ENCODE results near the gene PANX2. TPM values are rescaled to one million over a fixed set of nuclear protein-coding genes. Genes with fewer than 3 reads are reported as not detected.

The PANX2 gene
- total and polyA plus RNA-seq, 2 of the 13 experiments (the other 11 are each of a cell fraction or from before 2014, with no cell fraction given), result 0.15 to 1.1 TPM

DNA sequence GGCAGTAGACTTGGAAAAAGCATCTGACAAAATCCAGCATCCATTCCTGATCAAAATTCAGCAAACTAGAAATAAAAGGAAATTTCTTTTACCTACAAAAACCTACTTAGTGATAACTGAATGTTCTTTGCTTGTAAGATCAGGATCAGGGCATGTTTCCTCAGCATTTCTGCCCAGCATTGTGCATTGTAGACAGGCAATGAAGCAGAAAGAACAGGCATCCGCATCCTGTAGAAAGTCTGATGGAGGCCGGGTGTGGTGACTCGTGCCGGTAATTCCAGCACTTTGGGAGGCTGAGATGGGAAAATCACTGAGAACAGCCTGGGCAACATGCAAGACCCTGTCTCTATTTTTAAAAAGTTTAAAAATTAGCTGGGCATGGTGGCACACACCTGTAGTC, 32.5 kb upstream of the PANX2 start:
- POLR2A ChIA-PET, result no interaction called here
- ATAC-seq (no peak), DNase-seq (ENCODE audit: low spot score) (no peak), FAIRE-seq (no peak)
- H3K27ac ChIP-seq (ENCODE audit: extremely low read length, insufficient read depth, low read length), result no peak overlapping the region
- no peaks in the 10 kb centered on the region for H3K79me2 ChIP-seq (ENCODE audit: insufficient read depth, low read length)
- peaks cover 0 to 12% of the 10 kb centered on the region in 2 experiments for H3K27me3 ChIP-seq (ENCODE audit: control insufficient read depth in 1 of 2, insufficient read depth in 2 of 2, low read length in 2 of 2)
- in situ Hi-C loops (cut with HindIII; ENCODE audit: extremely low pct_ligation_motif_present, low pct_unique_long_range_greater_than_20kb), result no loop called here
- BruUV-seq (replicated peaks), result no TSS peak
- peaks cover 55% of the 10 kb centered on the region for H3K4me1 ChIP-seq (ENCODE audit: insufficient read depth, low read length)
- no peaks in the 10 kb centered on the region for H3K36me3 ChIP-seq (replicated peaks in 1 of 2; ENCODE audit: control insufficient read depth in 1 of 2, insufficient read depth in 2 of 2, low read length in 2 of 2)
- H3K9me3 ChIP-seq (ENCODE audit: low read length), result no peaks in the 10 kb centered on the region
- no peaks in the 10 kb centered on the region for H4K20me1 ChIP-seq (ENCODE audit: insufficient read depth, low read length)
- no peak overlapping the region for H2AFZ ChIP-seq (ENCODE audit: low read length)
- H3K4me2 ChIP-seq (ENCODE audit: low read depth, low read length), result no peak overlapping the region
- CTCF ChIA-PET (ENCODE audit: low intra/inter-chr PET ratio, low total read pairs), result no interaction called here
- WGBS (ENCODE audit: low lambda C conversion rate), result 62% methylated on average over 4 of the region's 4 CpGs
- no peak overlapping the region for H3K9ac ChIP-seq (ENCODE audit: insufficient read depth, low read depth, low read length)
- intact Hi-C loops (cut with micrococcal nuclease; ENCODE audit: unreplicated experiment), result no loop called here
- H3K4me3 ChIP-seq (replicated peaks in 1 of 3; ENCODE audit: insufficient read depth in 1 of 3, low read depth in 2 of 3, low read length in 3 of 3), result no peak overlapping the region
- TF ChIP-seq REL (CRISPR knock-in tag; conservative IDR thresholded peaks at IDR 0.05) (no peak), NAIF1 (CRISPR knock-in tag; IDR thresholded peaks at IDR 0.05; ENCODE audit: borderline replicate concordance) (no peak), TCF7L2 (IDR thresholded peaks at IDR 0.05; ENCODE audit: low read depth, low read length) (no peak), SSRP1 (CRISPR knock-in tag; IDR thresholded peaks at IDR 0.05) (no peak), SNAPC4 (CRISPR knock-in tag; IDR thresholded peaks at IDR 0.05) (no peak), ZNF746 (CRISPR knock-in tag; IDR thresholded peaks at IDR 0.05) (no peak), ETS1 (CRISPR knock-in tag; IDR thresholded peaks at IDR 0.05) (no peak), TERF1 (CRISPR knock-in tag; IDR thresholded peaks at IDR 0.05) (no peak), ZNF234 (CRISPR knock-in tag; conservative IDR thresholded peaks at IDR 0.05) (no peak)
- TF ChIP-seq, protein P1, sequence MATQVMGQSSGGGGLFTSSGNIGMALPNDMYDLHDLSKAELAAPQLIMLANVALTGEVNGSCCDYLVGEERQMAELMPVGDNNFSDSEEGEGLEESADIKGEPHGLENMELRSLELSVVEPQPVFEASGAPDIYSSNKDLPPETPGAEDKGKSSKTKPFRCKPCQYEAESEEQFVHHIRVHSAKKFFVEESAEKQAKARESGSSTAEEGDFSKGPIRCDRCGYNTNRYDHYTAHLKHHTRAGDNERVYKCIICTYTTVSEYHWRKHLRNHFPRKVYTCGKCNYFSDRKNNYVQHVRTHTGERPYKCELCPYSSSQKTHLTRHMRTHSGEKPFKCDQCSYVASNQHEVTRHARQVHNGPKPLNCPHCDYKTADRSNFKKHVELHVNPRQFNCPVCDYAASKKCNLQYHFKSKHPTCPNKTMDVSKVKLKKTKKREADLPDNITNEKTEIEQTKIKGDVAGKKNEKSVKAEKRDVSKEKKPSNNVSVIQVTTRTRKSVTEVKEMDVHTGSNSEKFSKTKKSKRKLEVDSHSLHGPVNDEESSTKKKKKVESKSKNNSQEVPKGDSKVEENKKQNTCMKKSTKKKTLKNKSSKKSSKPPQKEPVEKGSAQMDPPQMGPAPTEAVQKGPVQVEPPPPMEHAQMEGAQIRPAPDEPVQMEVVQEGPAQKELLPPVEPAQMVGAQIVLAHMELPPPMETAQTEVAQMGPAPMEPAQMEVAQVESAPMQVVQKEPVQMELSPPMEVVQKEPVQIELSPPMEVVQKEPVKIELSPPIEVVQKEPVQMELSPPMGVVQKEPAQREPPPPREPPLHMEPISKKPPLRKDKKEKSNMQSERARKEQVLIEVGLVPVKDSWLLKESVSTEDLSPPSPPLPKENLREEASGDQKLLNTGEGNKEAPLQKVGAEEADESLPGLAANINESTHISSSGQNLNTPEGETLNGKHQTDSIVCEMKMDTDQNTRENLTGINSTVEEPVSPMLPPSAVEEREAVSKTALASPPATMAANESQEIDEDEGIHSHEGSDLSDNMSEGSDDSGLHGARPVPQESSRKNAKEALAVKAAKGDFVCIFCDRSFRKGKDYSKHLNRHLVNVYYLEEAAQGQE (IDR thresholded peaks at IDR 0.05; ENCODE audit: borderline replicate concordance in 1 of 2, low read depth in 1 of 2, low read length in 2 of 2), result no peak
- TF ChIP-seq, protein P2, sequence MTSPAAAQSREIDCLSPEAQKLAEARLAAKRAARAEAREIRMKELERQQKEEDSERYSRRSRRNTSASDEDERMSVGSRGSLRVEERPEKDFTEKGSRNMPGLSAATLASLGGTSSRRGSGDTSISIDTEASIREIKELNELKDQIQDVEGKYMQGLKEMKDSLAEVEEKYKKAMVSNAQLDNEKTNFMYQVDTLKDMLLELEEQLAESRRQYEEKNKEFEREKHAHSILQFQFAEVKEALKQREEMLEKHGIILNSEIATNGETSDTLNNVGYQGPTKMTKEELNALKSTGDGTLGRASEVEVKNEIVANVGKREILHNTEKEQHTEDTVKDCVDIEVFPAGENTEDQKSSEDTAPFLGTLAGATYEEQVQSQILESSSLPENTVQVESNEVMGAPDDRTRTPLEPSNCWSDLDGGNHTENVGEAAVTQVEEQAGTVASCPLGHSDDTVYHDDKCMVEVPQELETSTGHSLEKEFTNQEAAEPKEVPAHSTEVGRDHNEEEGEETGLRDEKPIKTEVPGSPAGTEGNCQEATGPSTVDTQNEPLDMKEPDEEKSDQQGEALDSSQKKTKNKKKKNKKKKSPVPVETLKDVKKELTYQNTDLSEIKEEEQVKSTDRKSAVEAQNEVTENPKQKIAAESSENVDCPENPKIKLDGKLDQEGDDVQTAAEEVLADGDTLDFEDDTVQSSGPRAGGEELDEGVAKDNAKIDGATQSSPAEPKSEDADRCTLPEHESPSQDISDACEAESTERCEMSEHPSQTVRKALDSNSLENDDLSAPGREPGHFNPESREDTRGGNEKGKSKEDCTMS (CRISPR knock-in tag; conservative IDR thresholded peaks at IDR 0.05), result no peak

Measured in HepG2 (cell line).